B cell (primary cell): Measurements from ENCODE around the gene SHLD1. TPM values are rescaled to one million over a fixed set of nuclear protein-coding genes. Genes with fewer than 3 reads are reported as not detected.

ENCODE experiments used
- ATAC-seq: fragments of 200-7000 bp; cut with Tn5 transposase; one replicate; pipeline ENCODE4 v1.10.0; 2021; ENCODE audit warnings: low read depth, mild to moderate bottlenecking, moderate number of reproducible peaks, moderate library complexity
- CTCF ChIA-PET: fragments of 350-600 bp; sonication (Branson Sonifier 250); formaldehyde crosslinking; loops from one replicate; lab custom pipeline; 2021; ENCODE audit warnings: antibody characterized with exemption, inconsistent platforms; lab: Charles Lee
- POLR2A ChIA-PET: fragments of 350-600 bp; sonication (Branson Sonifier 250); formaldehyde crosslinking; loops from one replicate; lab custom pipeline; 2021; ENCODE audit warnings: antibody characterized with exemption; lab: Charles Lee
- DNase-seq: peaks from one replicate; pipeline ENCODE4 v3.0.0; 2013
- H2AFZ ChIP-seq: 2 replicates; pipeline ENCODE4 v1.6.1; 2012; ENCODE audit warnings: mild to moderate bottlenecking, low read depth, low read length; ENCODE audit not compliant: insufficient read depth, poor library complexity, severe bottlenecking
- H3K27ac ChIP-seq, 2 donors: 1 replicate in 1 of 2; 2 replicates in 1 of 2; pipeline ENCODE4 v1.5.1; 2012 to 2013; ENCODE audit warnings: low read length in 2 of 2, mild to moderate bottlenecking in 2 of 2, moderate library complexity in 1 of 2
- H3K27me3 ChIP-seq, 4 experiments: fragments of 200-600 bp in 1 of 4; sonication (generic) in 1 of 4; replicated peaks in 1 of 4; 1 replicate in 2 of 4; 2 replicates in 2 of 4; pipeline versions ENCODE4 v1.6.1 to v1.7.0; 2013 to 2016; ENCODE audit warnings: low read length in 3 of 4, mild to moderate bottlenecking in 2 of 4, mixed read lengths in 1 of 4, moderate library complexity in 1 of 4; ENCODE audit not compliant: insufficient read depth in 4 of 4, control insufficient read depth in 3 of 4; ENCODE audit errors: control extremely low read depth in 1 of 4
- H3K36me3 ChIP-seq, 2 experiments: replicated peaks in 1 of 2; 1 replicate in 1 of 2; 2 replicates in 1 of 2; pipeline versions ENCODE4 v1.6.1 to v1.7.1; 2013; ENCODE audit warnings: low read length in 1 of 2; ENCODE audit not compliant: insufficient read depth in 2 of 2, control insufficient read depth in 1 of 2; ENCODE audit errors: control extremely low read depth in 1 of 2, extremely low read depth in 1 of 2
- H3K4me1 ChIP-seq, 2 donors: fragments of 200-600 bp in 1 of 2; sonication (generic) in 1 of 2; 1 replicate in 1 of 2; 2 replicates in 1 of 2; pipeline versions ENCODE4 v1.5.1 to v1.6.1; 2013 to 2017; ENCODE audit warnings: low read length in 2 of 2; ENCODE audit not compliant: control insufficient read depth in 2 of 2, insufficient read depth in 2 of 2
- H3K4me2 ChIP-seq: replicated peaks from 2 replicates; pipeline ENCODE3; 2012; ENCODE audit warnings: mild to moderate bottlenecking, low read depth, low read length; ENCODE audit not compliant: poor library complexity, severe bottlenecking
- H3K4me3 ChIP-seq, 5 experiments: fragments of 200-600 bp in 1 of 5; sonication (generic) in 1 of 5; 1 replicate in 3 of 5; 2 replicates in 2 of 5; pipeline versions ENCODE4 v1.5.1 to v1.7.0; 2011 to 2016; ENCODE audit warnings: low read length in 4 of 5, mild to moderate bottlenecking in 4 of 5, low read depth in 2 of 5, control low read depth in 1 of 5, moderate library complexity in 1 of 5; ENCODE audit not compliant: insufficient read depth in 1 of 5; ENCODE audit errors: control extremely low read depth in 1 of 5, extremely low read depth in 1 of 5
- H3K79me2 ChIP-seq: fragments of 200-600 bp; sonication (generic); one replicate; pipeline ENCODE4 v1.6.0; 2016; ENCODE audit warnings: low read length; ENCODE audit not compliant: control insufficient read depth, insufficient read depth
- H3K9ac ChIP-seq: fragments of 200-600 bp; sonication (generic); 2 replicates; pipeline ENCODE4 v1.6.1; 2017; ENCODE audit warnings: mild to moderate bottlenecking, low read length, moderate library complexity
- H3K9me3 ChIP-seq, 3 donors: one replicate each; pipeline versions ENCODE4 v1.6.1 to v1.7.1; 2013; ENCODE audit warnings: low read length in 2 of 3; ENCODE audit not compliant: control insufficient read depth in 2 of 3, insufficient read depth in 1 of 3; ENCODE audit errors: control extremely low read depth in 1 of 3
- H4K20me1 ChIP-seq: 2 replicates; pipeline ENCODE4 v1.6.0; 2012; ENCODE audit warnings: mild to moderate bottlenecking, low read length; ENCODE audit not compliant: insufficient read depth, control insufficient read depth, poor library complexity, severe bottlenecking
- H3K27ac Mint-ChIP-seq: one replicate; pipeline ENCODE4 v1.8.0; 2021; ENCODE audit warnings: mixed read lengths
- H3K27me3 Mint-ChIP-seq: one replicate; pipeline ENCODE4 v1.8.0; 2021; ENCODE audit warnings: mixed read lengths
- H3K4me1 Mint-ChIP-seq: one replicate; pipeline ENCODE4 v1.8.0; 2021; ENCODE audit warnings: mixed read lengths
- H3K4me3 Mint-ChIP-seq: one replicate; pipeline ENCODE4 v1.8.0; 2021; ENCODE audit warnings: mixed read lengths
- H3K9me3 Mint-ChIP-seq: one replicate; pipeline ENCODE4 v1.8.0; 2022; ENCODE audit warnings: mixed read lengths; ENCODE audit not compliant: insufficient read depth
- CTCF ChIP-seq: fragments of 200-600 bp; IDR thresholded peaks from one replicate; pipeline ENCODE4 v1.8.0; 2022; ENCODE audit warnings: antibody characterized with exemption, mild to moderate bottlenecking
- EZH2 ChIP-seq: IDR thresholded peaks from 2 replicates; pipeline ENCODE4 v1.6.1; 2012; ENCODE audit warnings: borderline replicate concordance, low read depth, mild to moderate bottlenecking, moderate library complexity, low read length; ENCODE audit not compliant: insufficient read depth, poor library complexity, severe bottlenecking
- WGBS: methylation state at CpG from one replicate; pipeline ENCODE4 v1.1.5; 2013; ENCODE audit warnings: missing lambda C conversion rate; ENCODE audit not compliant: insufficient coverage; 5-methylcytosine and 5-hydroxymethylcytosine counted together
- intact Hi-C: fragments of 100-400 bp; cut with micrococcal nuclease; formaldehyde crosslinking; loops from one replicate; pipeline ENCODE4 v1.10.0; 2022
- polyA plus RNA-seq: library from polyadenylated mRNA; depleted of rRNA; stranded (reverse); fragments of >200 nt; gene quantifications from 2 replicates; pipeline ENCODE4 v1.2.3, GENCODE V29; 2012
- total RNA-seq, 2 donors: library from RNA; stranded (reverse); fragments of 120-200 nt in 1 of 2; gene quantifications; 1 replicate in 1 of 2; 2 replicates in 1 of 2; pipeline versions ENCODE4 v1.2.3 to v1.2.4, GENCODE V29; 2013 to 2022

The SHLD1 gene
- total and polyA plus RNA-seq, 2 donors (not counting 1 experiment from before 2014, with no cell fraction given): 15.4 to 18.5 TPM

GRCh38 chr20:5706797-5707196, 43.4 kb upstream of the SHLD1 start:
- ATAC-seq (no peak), DNase-seq (no peak)
- no peak overlapping the region for H3K9ac ChIP-seq
- no peak overlapping the region for H2AFZ ChIP-seq
- no peaks in the 10 kb centered on the region for H4K20me1 ChIP-seq
- no peaks in the 10 kb centered on the region for H3K36me3 ChIP-seq
- no peaks in the 10 kb centered on the region for H3K79me2 ChIP-seq
- no peak overlapping the region for H3K27ac ChIP-seq
- H3K27ac Mint-ChIP-seq: no peak overlapping the region
- H3K9me3 Mint-ChIP-seq: no peaks in the 10 kb centered on the region
- 95% methylated on average over 8 of the region's 9 CpGs for WGBS
- ChIA-PET POLR2A (no interaction called here), CTCF (no interaction called here)
- peaks cover 4% of the 10 kb centered on the region for H3K27me3 Mint-ChIP-seq
- intact Hi-C loops: no loop called here
- H3K4me1 ChIP-seq: no peaks in the 10 kb centered on the region
- TF ChIP-seq CTCF: no peak
- no peak for TF ChIP-seq EZH2
- no peak overlapping the region for H3K4me2 ChIP-seq
- H3K27me3 ChIP-seq: peaks cover 0 to 4% (median 0%) of the 10 kb centered on the region in 4 experiments
- no peaks in the 10 kb centered on the region for H3K4me1 Mint-ChIP-seq
- no peak overlapping the region for H3K4me3 ChIP-seq
- H3K9me3 ChIP-seq: no peaks in the 10 kb centered on the region
- no peak overlapping the region for H3K4me3 Mint-ChIP-seq

GRCh38 chr20:5710551-5710950, 39.6 kb upstream of the SHLD1 start:
- ChIA-PET POLR2A (no interaction called here), CTCF (no interaction called here)
- 70% methylated on average over 3 of the region's 3 CpGs for WGBS
- Histone ChIP-seq H3K4me2 (no peak overlapping the region), H3K79me2 (no peaks in the 10 kb centered on the region), H2AFZ (no peak overlapping the region), H4K20me1 (no peaks in the 10 kb centered on the region), H3K9ac (no peak overlapping the region), H3K9me3 (peaks cover 0 to 6% (median 5%) of the 10 kb centered on the region in 3 donors), H3K27me3 (peaks cover 0 to 3% (median 0%) of the 10 kb centered on the region in 4 experiments), H3K36me3 (no peaks in the 10 kb centered on the region), H3K27ac (no peak overlapping the region), H3K4me3 (no peak overlapping the region), H3K4me1 (peaks cover 12% of the 10 kb centered on the region in 2 donors)
- ATAC-seq (no peak), DNase-seq (no peak)
- intact Hi-C loops: no loop called here
- Mint-ChIP-seq H3K4me3 (no peak overlapping the region), H3K27ac (no peak overlapping the region), H3K27me3 (peaks cover 2% of the 10 kb centered on the region), H3K4me1 (peaks cover 14% of the 10 kb centered on the region), H3K9me3 (no peaks in the 10 kb centered on the region)
- TF ChIP-seq CTCF: no peak
